ENCODE data around the gene NKRF. TPM values are rescaled to one million over a fixed set of nuclear protein-coding genes. Genes with fewer than 3 reads are reported as not detected.

Gene NKRF
- total RNA-seq, 1 donor from 2014 or later = 3.1 TPM

GRCh38 chrX:119614776-119615175 lies 8.6 kb upstream of the NKRF start:
- DNase-seq (ENCODE audit: low read depth in 2 of 2) = no peak

- DNase-seq (ENCODE audit: low read depth in 2 of 2) = no peak
Observed at GRCh38 chrX:119607018-119607389, 780 bp upstream of the NKRF start.

- peak in 1 of 2 donors; percentile 35 for DNase-seq (ENCODE audit: low read depth in 2 of 2)
Observed at GRCh38 chrX:119605464-119606279, 552 bp downstream of the NKRF start.

GRCh38 chrX:119604766-119605463 lies 1.3 kb downstream of the NKRF start:
- no peak for DNase-seq (ENCODE audit: low read depth in 2 of 2)

DNA sequence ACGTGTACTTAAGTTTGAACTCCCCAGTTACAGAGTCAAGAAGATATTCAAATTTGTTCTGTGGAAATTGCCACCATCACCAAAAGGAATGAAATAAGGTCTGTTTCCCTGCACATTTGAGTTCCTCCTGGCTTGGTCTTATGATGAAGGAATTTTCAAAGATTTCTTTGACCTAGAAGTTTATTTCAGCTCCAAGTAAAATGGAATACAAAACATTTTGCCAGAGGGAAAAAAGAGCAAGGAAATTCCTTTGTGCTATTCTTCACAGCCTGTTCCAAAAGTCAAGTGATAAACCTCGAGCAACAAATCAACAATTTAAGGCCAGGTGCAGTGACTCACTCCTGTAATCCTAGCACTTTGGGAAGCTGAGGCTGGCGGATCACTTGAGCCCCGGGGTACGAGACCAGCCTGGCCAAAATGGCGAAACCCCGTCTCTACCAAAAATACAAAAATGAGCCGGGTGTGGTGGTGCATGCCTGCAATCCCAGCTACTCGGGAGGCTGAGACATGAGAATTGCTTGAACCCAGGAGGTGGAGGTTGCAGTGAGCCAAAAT lies 3.4 kb downstream of the NKRF start:
- DNase-seq (ENCODE audit: low read depth in 2 of 2) = no peak

- DNase-seq (ENCODE audit: low read depth in 2 of 2) = no peak
Observed at GRCh38 chrX:119589810-119590209, 16.4 kb downstream of the NKRF start.

GRCh38 chrX:119583431-119584059 lies 22.7 kb downstream of the NKRF start:
- DNase-seq (ENCODE audit: low read depth in 2 of 2) = no peak

DNA sequence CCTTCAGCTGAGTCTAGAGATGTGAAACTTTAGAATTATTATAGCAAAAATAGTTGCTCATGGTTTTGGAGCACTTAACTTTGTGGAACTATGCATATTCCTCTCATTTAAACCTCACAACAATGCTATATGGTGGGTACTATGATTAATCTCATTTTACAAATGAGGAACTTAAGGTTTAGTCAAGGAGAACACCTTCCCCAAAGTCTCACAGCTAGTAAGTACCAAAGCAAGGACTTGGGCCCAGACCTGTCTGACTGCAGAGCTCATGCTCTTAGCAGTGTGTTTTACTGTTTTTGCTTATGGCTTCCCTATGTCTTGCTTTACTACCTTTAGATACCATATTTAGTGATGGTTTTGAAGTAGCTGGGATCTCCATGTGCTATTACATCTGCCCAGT lies 26.8 kb downstream of the NKRF start:
- no peak for DNase-seq (ENCODE audit: low read depth in 2 of 2)

GRCh38 chrX:119574394-119575266 lies 31.6 kb downstream of the NKRF start, which contains the start of gene UBE2A:
UBE2A (plus strand) TSS chrX:119574563; CDS start chrX:119574712, 149 bp downstream.
- DNase-seq (ENCODE audit: low read depth in 2 of 2) = peak; percentile 79 to 95

- peak; percentile 32 to 69 for DNase-seq (ENCODE audit: low read depth in 2 of 2)
Observed at GRCh38 chrX:119573840-119574393, 32.3 kb downstream of the NKRF start.

DNA sequence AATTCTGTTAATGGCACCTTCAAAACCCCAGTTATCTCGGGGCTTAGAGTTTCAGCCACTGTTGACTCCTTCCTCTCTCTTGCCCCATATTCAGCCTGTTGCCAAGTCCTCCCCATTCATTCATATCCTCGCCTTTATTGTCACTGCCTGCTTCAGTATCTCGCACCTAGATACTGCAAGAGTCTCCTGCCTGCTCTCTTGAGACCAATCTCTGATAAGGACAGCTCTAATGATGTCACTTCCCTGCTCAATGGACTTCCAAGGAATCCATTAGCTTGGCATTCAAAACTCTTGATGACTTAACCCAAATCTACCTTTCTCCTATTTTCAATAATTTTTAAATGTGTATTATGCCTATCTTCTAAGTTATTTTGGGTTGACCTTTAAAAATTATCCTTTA lies 33.0 kb downstream of the NKRF start:
- DNase-seq (ENCODE audit: low read depth in 2 of 2) = no peak

- DNase-seq (ENCODE audit: low read depth in 2 of 2) = no peak
Observed at GRCh38 chrX:119570351-119570835, 35.8 kb downstream of the NKRF start.

DNA sequence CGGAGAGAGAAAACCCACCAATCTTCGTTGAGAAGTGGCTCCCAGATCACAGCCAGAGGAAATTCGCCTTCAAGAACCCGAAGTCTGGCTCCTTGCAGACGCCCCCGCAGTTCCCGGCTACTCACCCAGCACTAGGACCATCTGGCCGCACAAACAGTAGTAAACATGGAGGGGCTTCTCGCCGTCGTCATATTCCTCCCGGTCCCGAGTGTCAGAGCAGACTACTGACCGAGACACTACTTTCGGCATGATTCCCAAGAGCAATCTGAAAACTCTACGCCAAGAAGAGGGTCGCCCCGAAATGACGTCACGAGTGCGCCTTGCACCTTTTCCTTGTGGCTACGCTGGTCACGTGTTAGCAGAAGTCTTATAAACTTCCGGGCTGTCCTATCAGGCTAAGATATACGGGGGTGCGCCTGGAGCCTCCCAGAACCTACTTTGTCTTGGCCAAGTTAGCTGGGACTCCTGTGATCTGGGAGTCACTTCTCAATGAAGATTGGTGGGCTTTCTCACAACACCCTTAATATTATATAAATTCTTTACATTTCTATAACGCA lies 41.0 kb downstream of the NKRF start, which contains the start of gene STEEP1:
STEEP1 (minus strand) TSS at position 303 of the 557 bp plus-strand sequence; CDS start at position 249, 54 bp downstream.
- DNase-seq (ENCODE audit: low read depth in 2 of 2) = peak; percentile 70 to 92

DNA sequence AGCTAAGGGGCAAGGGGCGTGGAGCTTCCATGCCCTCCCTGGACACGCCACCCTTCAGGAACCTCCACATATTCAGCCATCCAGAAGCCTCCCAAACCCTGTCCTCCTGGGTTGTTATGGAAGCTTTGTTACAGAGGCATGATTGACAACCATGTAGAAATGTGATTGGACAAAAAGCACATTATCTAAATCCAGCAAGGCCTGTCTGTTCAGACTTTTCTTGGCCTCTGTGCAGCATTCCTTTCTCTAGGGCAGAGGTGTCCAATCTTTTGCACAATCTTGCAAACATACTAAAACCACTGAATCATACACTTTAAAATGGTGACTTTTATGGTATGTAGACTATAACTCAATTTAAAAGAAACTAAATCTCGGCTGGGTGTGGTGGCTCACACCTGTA lies 53.7 kb downstream of the NKRF start:
- no peak for DNase-seq (ENCODE audit: low read depth in 2 of 2)

DNA sequence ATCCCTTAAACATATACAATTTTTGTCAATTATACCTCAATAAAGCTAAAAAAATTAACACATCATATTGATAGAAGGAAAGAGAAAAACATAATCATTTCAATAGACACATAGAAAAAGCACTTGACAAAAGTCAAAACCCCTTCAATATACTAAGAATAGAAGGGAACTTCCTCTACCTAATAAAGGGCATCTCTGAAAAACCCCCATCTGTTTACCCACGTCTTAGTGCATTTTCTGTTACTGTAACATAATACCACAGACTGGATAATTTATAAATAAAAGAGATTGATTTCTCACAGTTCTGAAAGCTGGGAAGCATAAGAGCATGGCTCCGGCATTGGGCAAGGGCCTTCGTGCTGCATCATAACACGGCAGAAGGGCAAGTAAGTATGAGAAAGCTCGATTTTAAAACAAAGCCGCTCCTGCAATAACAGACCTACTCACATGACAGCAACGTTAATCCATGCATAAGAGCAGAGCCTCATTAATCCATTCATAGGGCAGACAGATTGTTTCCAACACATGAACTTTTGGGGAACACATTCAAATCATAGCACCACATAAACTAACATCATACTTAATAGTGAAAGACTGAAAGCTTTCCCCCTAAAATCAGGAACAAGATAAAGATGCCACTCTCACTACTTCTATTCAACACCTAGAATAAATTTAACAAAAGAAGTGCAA lies 56.8 kb downstream of the NKRF start:
- DNase-seq (ENCODE audit: low read depth in 2 of 2) = no peak

DNA sequence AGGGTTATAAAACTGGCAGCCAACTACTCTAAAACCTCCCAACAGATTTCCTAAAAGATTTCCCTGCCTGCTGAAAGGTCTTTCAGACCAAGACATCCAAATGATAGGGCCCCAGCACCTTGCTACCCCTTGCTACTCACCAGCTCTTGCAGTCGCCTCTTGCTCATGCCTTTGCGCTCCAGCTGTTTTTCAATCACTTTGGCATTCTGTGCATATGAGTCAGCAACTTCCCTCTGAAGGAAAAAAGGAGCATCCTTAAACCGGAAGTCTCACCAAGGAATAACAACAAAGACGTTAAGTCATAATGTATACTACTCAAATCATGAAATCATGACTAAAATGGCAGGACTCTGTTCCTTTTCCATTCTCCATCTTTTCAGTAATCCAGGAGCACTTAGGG lies 65.0 kb downstream of the NKRF start:
- peak in 1 of 2 donors; percentile 62 for DNase-seq (ENCODE audit: low read depth in 2 of 2)

- no peak for DNase-seq (ENCODE audit: low read depth in 2 of 2)
Observed at GRCh38 chrX:119539872-119540271, 66.4 kb downstream of the NKRF start.

Data from dermis microvascular lymphatic vessel endothelial cell (primary cell).